Loucy (cell line): ENCODE measurements around the gene KCTD11.

Source experiments
- H2AFZ ChIP-seq: fragments of 200-600 bp; sonication (generic); 2 replicates; pipeline ENCODE4 v1.6.0; 2016; ENCODE audit warnings: antibody characterized with exemption, mild to moderate bottlenecking, low read length, moderate library complexity
- H3F3A ChIP-seq: fragments of 200-600 bp; 2 replicates; pipeline ENCODE4 v1.6.0; 2016; ENCODE audit warnings: antibody characterized with exemption, low read depth, mild to moderate bottlenecking
- H3K27me3 ChIP-seq: fragments of 200-600 bp; sonication (generic); 2 replicates; pipeline ENCODE4 v1.6.1; 2014; ENCODE audit warnings: low read length, mild to moderate bottlenecking; ENCODE audit not compliant: insufficient read depth, poor library complexity, severe bottlenecking
- H3K36me3 ChIP-seq: fragments of 200-600 bp; sonication (generic); 2 replicates; pipeline ENCODE4 v1.6.1; 2016; ENCODE audit warnings: low read length; ENCODE audit not compliant: insufficient read depth
- H3K4me1 ChIP-seq: fragments of 200-600 bp; sonication (generic); 2 replicates; pipeline ENCODE4 v1.5.1; 2014; ENCODE audit warnings: low read length, mild to moderate bottlenecking; ENCODE audit not compliant: insufficient read depth, poor library complexity, severe bottlenecking
- H3K4me2 ChIP-seq: fragments of 200-600 bp; sonication (generic); 2 replicates; pipeline ENCODE4 v1.6.0; 2014; ENCODE audit warnings: antibody characterized with exemption, low read length, low read depth, mild to moderate bottlenecking; ENCODE audit not compliant: poor library complexity, severe bottlenecking
- H3K4me3 ChIP-seq: fragments of 200-600 bp; sonication (generic); 2 replicates; pipeline ENCODE4 v1.5.1; 2014; ENCODE audit warnings: low read length, mild to moderate bottlenecking, mixed read lengths; ENCODE audit not compliant: poor library complexity, severe bottlenecking
- H3K79me2 ChIP-seq: fragments of 200-600 bp; sonication (generic); 2 replicates; pipeline ENCODE4 v1.6.1; 2014; ENCODE audit warnings: low read length; ENCODE audit not compliant: insufficient read depth
- H3K9ac ChIP-seq: fragments of 200-600 bp; sonication (generic); 2 replicates; pipeline ENCODE4 v1.6.0; 2014; ENCODE audit warnings: mild to moderate bottlenecking, low read depth, low read length, moderate library complexity; ENCODE audit not compliant: poor library complexity, severe bottlenecking
- H3K9me2 ChIP-seq: fragments of 200-600 bp; sonication (generic); replicated peaks from 2 replicates; pipeline ENCODE4 v1.6.1; 2016; ENCODE audit warnings: low read depth, low read length, mixed read lengths
- H3K9me3 ChIP-seq: fragments of 200-600 bp; sonication (generic); 2 replicates; pipeline ENCODE4 v1.6.1; 2014; ENCODE audit warnings: mild to moderate bottlenecking, antibody characterized with exemption, low read length, low read depth; ENCODE audit not compliant: insufficient read depth
- H4K20me1 ChIP-seq: fragments of 200-600 bp; sonication (generic); 2 replicates; pipeline ENCODE4 v1.6.0; 2014; ENCODE audit warnings: antibody characterized with exemption, low read length, mild to moderate bottlenecking; ENCODE audit not compliant: insufficient read depth, poor library complexity, severe bottlenecking
- EZH2phosphoT487 ChIP-seq: fragments of 200-600 bp; IDR thresholded peaks from 2 replicates; pipeline ENCODE4 v1.6.1; 2018; ENCODE audit warnings: antibody characterized with exemption, mild to moderate bottlenecking, moderate library complexity, borderline replicate concordance
- TF ChIP-seq, protein P1 (sequence below): fragments of 200-600 bp; sonication (generic); conservative IDR thresholded peaks from 2 replicates; pipeline ENCODE4 v1.5.1; 2014; ENCODE audit warnings: mild to moderate bottlenecking, antibody characterized with exemption, low read length

Gene KCTD11

DNA sequence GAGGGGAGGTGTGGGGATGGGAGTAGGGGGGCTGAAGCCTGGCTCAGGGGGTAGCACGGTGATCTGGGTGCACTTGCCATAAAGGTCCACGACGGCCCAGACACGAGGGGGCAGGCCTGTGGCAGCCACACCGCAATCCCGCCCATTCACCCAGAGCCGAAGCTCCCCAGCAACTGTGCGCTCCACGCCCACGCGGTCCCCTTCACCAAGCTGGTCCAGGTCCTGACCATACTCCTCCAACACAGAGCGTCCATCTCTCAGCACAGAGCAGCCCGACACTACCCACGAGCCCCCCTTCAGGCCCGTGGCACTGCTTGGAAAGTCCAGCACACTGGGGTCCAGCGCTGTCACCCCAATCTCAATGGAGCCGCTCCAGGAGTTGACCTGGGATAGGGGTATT, 24.5 kb upstream of the KCTD11 start:
- H3K9ac ChIP-seq: peak overlapping the region; percentile 76

GRCh38 chr17:7328009-7328408, 24.0 kb upstream of the KCTD11 start:
- Histone ChIP-seq H3K4me3 (peak overlapping the region; percentile 84), H3K36me3 (peaks cover 9% of the 10 kb centered on the region; the same call in 1 of the 2 replicates), H3K9me3 (no peaks in the 10 kb centered on the region), H3K4me1 (peaks cover 24% of the 10 kb centered on the region), H3K9ac (peak overlapping the region; percentile 76), H3K9me2 (no peaks in the 10 kb centered on the region), H3K27me3 (no peaks in the 10 kb centered on the region), H3F3A (no peaks in the 10 kb centered on the region), H3K79me2 (peaks cover 21% of the 10 kb centered on the region), H3K4me2 (peak overlapping the region; percentile 82), H2AFZ (no peak overlapping the region), H4K20me1 (peaks cover 5% of the 10 kb centered on the region)
- TF ChIP-seq, protein P1, sequence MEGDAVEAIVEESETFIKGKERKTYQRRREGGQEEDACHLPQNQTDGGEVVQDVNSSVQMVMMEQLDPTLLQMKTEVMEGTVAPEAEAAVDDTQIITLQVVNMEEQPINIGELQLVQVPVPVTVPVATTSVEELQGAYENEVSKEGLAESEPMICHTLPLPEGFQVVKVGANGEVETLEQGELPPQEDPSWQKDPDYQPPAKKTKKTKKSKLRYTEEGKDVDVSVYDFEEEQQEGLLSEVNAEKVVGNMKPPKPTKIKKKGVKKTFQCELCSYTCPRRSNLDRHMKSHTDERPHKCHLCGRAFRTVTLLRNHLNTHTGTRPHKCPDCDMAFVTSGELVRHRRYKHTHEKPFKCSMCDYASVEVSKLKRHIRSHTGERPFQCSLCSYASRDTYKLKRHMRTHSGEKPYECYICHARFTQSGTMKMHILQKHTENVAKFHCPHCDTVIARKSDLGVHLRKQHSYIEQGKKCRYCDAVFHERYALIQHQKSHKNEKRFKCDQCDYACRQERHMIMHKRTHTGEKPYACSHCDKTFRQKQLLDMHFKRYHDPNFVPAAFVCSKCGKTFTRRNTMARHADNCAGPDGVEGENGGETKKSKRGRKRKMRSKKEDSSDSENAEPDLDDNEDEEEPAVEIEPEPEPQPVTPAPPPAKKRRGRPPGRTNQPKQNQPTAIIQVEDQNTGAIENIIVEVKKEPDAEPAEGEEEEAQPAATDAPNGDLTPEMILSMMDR: no peak
- TF ChIP-seq EZH2phosphoT487: no peak

More for the DNA sequence above, 24.5 kb upstream of the KCTD11 start:
- Histone ChIP-seq H3K79me2 (peaks cover 21% of the 10 kb centered on the region), H3K9me3 (no peaks in the 10 kb centered on the region), H3K4me3 (peak overlapping the region; percentile 84), H4K20me1 (peaks cover 5% of the 10 kb centered on the region), H3K4me1 (peaks cover 24% of the 10 kb centered on the region), H2AFZ (no peak overlapping the region), H3K9me2 (no peaks in the 10 kb centered on the region), H3K36me3 (peaks cover 14% of the 10 kb centered on the region; the same call in 1 of the 2 replicates), H3K4me2 (peak overlapping the region; percentile 82), H3K27me3 (no peaks in the 10 kb centered on the region), H3F3A (no peaks in the 10 kb centered on the region)
- no peak for TF ChIP-seq EZH2phosphoT487
- TF ChIP-seq, protein P1: no peak

GRCh38 chr17:7328840-7329373, 23.1 kb upstream of the KCTD11 start, which contains the start of gene NEURL4:
Gene NEURL4, minus strand, starts transcription at chr17:7329335. Its CDS starts 23 bp downstream, at chr17:7329312.
- Histone ChIP-seq H3K36me3 (no peaks in the 10 kb centered on the region; the same call in 1 of the 2 replicates), H3K79me2 (peaks cover 21% of the 10 kb centered on the region), H3K4me2 (peak within 1 kb of the TSS; percentile 82), H3K9ac (peak within 1 kb of the TSS; percentile 76), H3K4me3 (peak within 1 kb of the TSS; percentile 84), H3K27me3 (no peaks in the 10 kb centered on the region), H4K20me1 (peaks cover 5% of the 10 kb centered on the region), H3K9me2 (no peaks in the 10 kb centered on the region), H3F3A (no peaks in the 10 kb centered on the region), H3K9me3 (no peaks in the 10 kb centered on the region), H2AFZ (peak within 1 kb of the TSS; percentile 78), H3K4me1 (peaks cover 24% of the 10 kb centered on the region)
- TF ChIP-seq, protein P1: 0 out of 2 replicates have a peak, but pooled peaks have one; percentile 16
- no peak for TF ChIP-seq EZH2phosphoT487
